T1000 (cell line): ENCODE data around the gene DNAJB6.

Source experiments
- DNase-seq: peaks from one replicate; lab custom pipeline; 2025; ENCODE audit warnings: mixed read lengths; lab: John Stamatoyannopoulos, UW

DNAJB6 gene

GRCh38 chr7:157396316-157397035 lies 59.7 kb downstream of the DNAJB6 start:
- no peak for DNase-seq

- DNase-seq: no peak
Measured at GRCh38 chr7:157397036-157397720, 60.4 kb downstream of the DNAJB6 start.

- DNase-seq: peak; percentile 13
Measured at GRCh38 chr7:157397731-157398691, 61.2 kb downstream of the DNAJB6 start.

- no peak for DNase-seq
Measured at GRCh38 chr7:157399086-157399687, 62.4 kb downstream of the DNAJB6 start.

GRCh38 chr7:157400171-157400860 lies 63.5 kb downstream of the DNAJB6 start:
- DNase-seq: no peak

- DNase-seq: no peak
Measured at GRCh38 chr7:157401567-157402387, 65.0 kb downstream of the DNAJB6 start.

GRCh38 chr7:157402388-157402703 lies 65.5 kb downstream of the DNAJB6 start:
- no peak for DNase-seq

GRCh38 chr7:157402911-157403534 lies 66.2 kb downstream of the DNAJB6 start:
- DNase-seq: no peak

- DNase-seq: no peak
Measured at GRCh38 chr7:157403646-157404401, 67.0 kb downstream of the DNAJB6 start.

- DNase-seq: peak; percentile 73
Measured at GRCh38 chr7:157404845-157405481, 68.2 kb downstream of the DNAJB6 start.

- no peak for DNase-seq
Measured at GRCh38 chr7:157405501-157405900, 68.7 kb downstream of the DNAJB6 start.

GRCh38 chr7:157405914-157406810 lies 69.4 kb downstream of the DNAJB6 start:
- DNase-seq: no peak

GRCh38 chr7:157406971-157407370 lies 70.2 kb downstream of the DNAJB6 start:
- no peak for DNase-seq

GRCh38 chr7:157407512-157408257 lies 70.9 kb downstream of the DNAJB6 start:
- DNase-seq: no peak

GRCh38 chr7:157408258-157409101 lies 71.7 kb downstream of the DNAJB6 start:
- DNase-seq: no peak

- no peak for DNase-seq
Measured at GRCh38 chr7:157409149-157409752, 72.4 kb downstream of the DNAJB6 start.
